DMS114 treated with DMSO at 0.1 percent for 48 hours (cell line): ENCODE measurements around the gene SCFD2.
A peak's percentile ranks its signal among the peaks of the same experiment; 100 is the strongest.
"Not testable (repeated sequence)": the region's sequence is repeated elsewhere in the genome, so short reads cannot be mapped to it uniquely, and the experiment has no call there.

ENCODE experiments used
- DNase-seq: peaks from one replicate; lab custom pipeline; 2025; ENCODE audit not compliant: unreplicated experiment; lab: John Stamatoyannopoulos, UW

The SCFD2 gene

GRCh38 chr4:52995360-52996030 is 370.4 kb downstream of the SCFD2 start:
- no peak for DNase-seq

- DNase-seq: no peak
Measured at GRCh38 chr4:52994567-52994966, 371.3 kb downstream of the SCFD2 start.

- no peak for DNase-seq
Measured at GRCh38 chr4:52993771-52994170, 372.1 kb downstream of the SCFD2 start.

- not testable (repeated sequence) for DNase-seq
Measured at GRCh38 chr4:52992551-52992950, 373.3 kb downstream of the SCFD2 start.

- DNase-seq: no peak
Measured at GRCh38 chr4:52991472-52991871, 374.4 kb downstream of the SCFD2 start.

GRCh38 chr4:52990706-52991105 is 375.2 kb downstream of the SCFD2 start:
- DNase-seq: no peak

- DNase-seq: no peak
Measured at GRCh38 chr4:52989865-52990264, 376.0 kb downstream of the SCFD2 start.

- DNase-seq: no peak
Measured at GRCh38 chr4:52987392-52988056, 378.3 kb downstream of the SCFD2 start.

- DNase-seq: no peak
Measured at GRCh38 chr4:52984462-52984881, 381.4 kb downstream of the SCFD2 start.

GRCh38 chr4:52983563-52984303 is 382.1 kb downstream of the SCFD2 start:
- peak; percentile 43 for DNase-seq

GRCh38 chr4:52982946-52983340 is 382.9 kb downstream of the SCFD2 start:
- DNase-seq: no peak

GRCh38 chr4:52982255-52982945 is 383.5 kb downstream of the SCFD2 start:
- DNase-seq: peak; percentile 9

- no peak for DNase-seq
Measured at GRCh38 chr4:52979821-52980590, 385.9 kb downstream of the SCFD2 start.

- no peak for DNase-seq
Measured at GRCh38 chr4:52979020-52979419, 386.8 kb downstream of the SCFD2 start.

GRCh38 chr4:52977252-52977651 is 388.6 kb downstream of the SCFD2 start:
- DNase-seq: no peak

- no peak for DNase-seq
Measured at GRCh38 chr4:52976523-52977230, 389.2 kb downstream of the SCFD2 start.

GRCh38 chr4:52968691-52969090 is 397.2 kb downstream of the SCFD2 start:
- DNase-seq: no peak

- DNase-seq: no peak
Measured at GRCh38 chr4:52968241-52968640, 397.6 kb downstream of the SCFD2 start.

- no peak for DNase-seq
Measured at GRCh38 chr4:52966781-52967180, 399.1 kb downstream of the SCFD2 start.

- no peak for DNase-seq
Measured at GRCh38 chr4:52966172-52966571, 399.7 kb downstream of the SCFD2 start.
